Subcutaneous adipose tissue (tissue), 4 donors: ENCODE data around the gene MTHFD2L. TPM values are rescaled to one million over a fixed set of nuclear protein-coding genes. Genes with fewer than 3 reads are reported as not detected.

Source experiments
- total RNA-seq, 4 donors: library from RNA; depleted of rRNA; stranded (reverse); fragments of >200 nt; gene quantifications; one replicate each; pipeline ENCODE4 v1.1.0, GENCODE V29; 2016
- TF ChIP-seq, protein P1 (sequence below): fragments of 450-650 bp; IDR thresholded peaks from one replicate; pipeline ENCODE4 v1.5.1; 2016; ENCODE audit warnings: low read depth, mild to moderate bottlenecking, control low read depth, antibody characterized with exemption, moderate library complexity

The MTHFD2L gene
- total RNA-seq, 4 donors from 2014 or later = 10.8 to 19.4 (median 15.3) TPM

DNA sequence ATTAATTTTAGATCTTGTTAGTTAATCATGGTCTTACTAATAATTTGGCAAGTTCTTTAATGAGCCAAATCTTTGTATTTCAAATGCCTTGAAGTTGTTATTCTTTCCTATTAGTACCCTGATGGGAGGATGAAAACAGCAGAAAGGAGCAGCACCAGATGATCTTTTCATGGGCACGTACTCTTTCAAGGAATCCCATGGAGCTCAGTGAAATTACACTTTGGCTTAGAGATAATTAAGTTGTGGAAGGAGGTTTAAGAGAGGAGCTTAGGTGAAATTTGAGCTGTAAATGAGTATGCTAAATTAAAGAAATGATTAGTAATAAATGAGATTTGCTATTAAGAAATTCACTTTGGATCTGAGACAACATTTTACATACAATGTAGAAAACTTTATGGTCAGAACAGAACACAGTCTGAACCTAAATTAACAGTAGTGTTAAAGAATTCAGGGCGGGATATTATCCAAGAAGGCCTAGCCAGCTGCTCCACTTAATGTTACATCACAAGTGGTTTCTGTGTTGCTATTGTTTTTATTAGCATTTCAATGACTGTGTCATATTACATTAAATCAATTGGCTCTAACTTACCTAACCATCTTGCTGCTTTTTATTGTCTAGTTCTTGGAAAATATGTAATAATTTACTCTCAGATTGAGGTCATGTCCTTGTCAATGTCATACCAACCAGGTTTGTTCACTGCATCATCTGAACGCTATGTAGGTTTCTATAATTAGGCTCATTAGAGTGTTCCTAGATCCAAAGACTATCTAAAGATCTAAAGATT lies 3.9 kb downstream of the MTHFD2L start:
- TF ChIP-seq, protein P1, sequence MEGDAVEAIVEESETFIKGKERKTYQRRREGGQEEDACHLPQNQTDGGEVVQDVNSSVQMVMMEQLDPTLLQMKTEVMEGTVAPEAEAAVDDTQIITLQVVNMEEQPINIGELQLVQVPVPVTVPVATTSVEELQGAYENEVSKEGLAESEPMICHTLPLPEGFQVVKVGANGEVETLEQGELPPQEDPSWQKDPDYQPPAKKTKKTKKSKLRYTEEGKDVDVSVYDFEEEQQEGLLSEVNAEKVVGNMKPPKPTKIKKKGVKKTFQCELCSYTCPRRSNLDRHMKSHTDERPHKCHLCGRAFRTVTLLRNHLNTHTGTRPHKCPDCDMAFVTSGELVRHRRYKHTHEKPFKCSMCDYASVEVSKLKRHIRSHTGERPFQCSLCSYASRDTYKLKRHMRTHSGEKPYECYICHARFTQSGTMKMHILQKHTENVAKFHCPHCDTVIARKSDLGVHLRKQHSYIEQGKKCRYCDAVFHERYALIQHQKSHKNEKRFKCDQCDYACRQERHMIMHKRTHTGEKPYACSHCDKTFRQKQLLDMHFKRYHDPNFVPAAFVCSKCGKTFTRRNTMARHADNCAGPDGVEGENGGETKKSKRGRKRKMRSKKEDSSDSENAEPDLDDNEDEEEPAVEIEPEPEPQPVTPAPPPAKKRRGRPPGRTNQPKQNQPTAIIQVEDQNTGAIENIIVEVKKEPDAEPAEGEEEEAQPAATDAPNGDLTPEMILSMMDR = no peak

DNA sequence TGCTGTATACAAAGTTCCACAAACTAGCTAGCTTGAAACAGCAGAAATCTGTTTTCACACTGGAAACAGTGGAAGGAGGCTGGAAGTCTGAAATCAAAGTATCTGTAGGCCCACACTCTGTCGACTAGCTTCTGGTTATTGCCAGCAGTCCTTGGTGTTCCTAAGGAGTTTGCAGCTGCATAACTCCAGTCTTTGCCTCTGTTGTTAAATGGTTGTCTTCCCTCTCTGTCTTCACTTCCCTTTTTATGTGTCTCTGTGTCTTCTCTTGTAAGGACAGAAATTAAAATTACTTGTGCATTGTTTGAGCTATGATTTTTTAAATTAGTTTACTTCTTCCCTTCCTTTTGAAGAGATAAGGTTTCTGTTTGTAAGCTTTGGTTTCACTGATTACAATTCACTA lies 8.2 kb downstream of the MTHFD2L start:
- TF ChIP-seq, protein P1 = no peak

DNA sequence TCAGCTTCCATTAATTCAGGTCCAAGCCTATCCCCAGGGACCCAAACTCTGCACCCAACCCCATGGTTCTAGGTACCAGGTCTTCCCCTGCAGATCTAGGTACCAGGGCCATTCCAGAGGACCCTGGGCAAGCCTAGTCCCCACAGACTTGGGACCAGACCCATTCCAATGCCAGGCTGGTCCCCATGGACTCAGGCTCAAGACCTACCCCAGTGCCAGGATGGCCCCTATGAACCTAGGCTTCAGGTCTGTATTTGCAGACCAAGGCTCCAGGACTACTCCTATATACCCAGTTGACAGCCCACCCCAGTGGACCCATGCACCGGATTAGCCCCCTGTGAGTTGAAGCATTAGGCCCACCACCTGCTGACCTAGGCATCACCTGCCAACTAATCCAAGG lies 8.9 kb downstream of the MTHFD2L start:
- TF ChIP-seq, protein P1 = no peak

DNA sequence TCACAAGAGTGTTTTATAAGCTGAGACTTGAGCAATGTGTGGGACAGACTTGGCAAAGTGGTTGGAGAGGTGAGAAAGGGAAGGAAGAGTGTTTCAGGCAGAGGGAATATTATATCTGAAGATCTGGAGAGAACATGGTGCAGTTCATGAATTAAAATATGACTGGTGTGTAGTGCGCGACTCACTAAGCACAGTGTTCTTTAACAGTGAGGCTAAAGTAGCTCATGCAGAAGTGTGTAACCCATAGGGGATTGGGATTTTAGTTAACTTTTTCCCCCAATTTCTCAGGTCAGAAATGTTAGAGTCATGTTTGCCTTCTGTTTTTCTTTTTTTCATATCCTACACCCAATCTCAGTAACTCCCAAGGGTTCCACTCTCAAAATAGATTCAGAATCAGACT lies 9.7 kb downstream of the MTHFD2L start:
- TF ChIP-seq, protein P1 = no peak

DNA sequence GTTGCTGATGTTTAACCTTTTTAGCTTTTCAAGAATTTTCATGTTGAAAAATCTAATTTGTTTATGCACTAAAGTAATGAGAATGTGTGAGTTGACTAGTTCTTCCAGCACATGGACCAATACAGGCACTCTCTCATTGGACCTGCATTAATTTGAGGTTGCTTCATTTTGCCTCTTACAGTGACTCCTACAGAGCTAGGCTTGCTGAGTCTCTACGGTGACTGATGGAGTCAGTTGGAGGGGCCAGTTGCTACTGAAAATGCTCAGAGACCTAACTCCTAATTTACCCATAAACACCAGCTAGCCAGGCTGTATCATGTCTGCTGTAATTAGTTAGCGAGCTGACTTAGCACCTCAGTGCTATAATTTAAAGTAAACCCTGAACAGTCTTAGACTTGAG lies 10.9 kb downstream of the MTHFD2L start:
- TF ChIP-seq, protein P1 = no peak

DNA sequence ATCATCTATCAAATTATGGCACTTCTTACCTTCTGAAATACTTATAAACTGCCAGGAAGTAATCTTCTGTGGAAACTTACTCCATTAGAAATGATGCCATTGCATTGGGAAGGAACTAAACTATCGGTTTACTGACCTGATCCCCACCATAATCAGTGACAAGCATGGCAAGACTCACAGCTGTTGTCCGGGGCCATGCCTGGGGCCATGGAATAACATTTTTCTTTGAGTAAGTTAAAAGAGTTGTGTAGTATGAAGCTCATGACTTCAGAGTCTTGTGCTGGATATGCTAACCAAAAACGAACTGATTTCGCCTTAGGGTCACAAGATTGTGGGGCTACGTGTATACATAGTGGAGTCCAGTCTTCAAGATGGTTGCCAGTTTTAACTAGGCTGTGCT lies 15.4 kb downstream of the MTHFD2L start:
- TF ChIP-seq, protein P1 = no peak

DNA sequence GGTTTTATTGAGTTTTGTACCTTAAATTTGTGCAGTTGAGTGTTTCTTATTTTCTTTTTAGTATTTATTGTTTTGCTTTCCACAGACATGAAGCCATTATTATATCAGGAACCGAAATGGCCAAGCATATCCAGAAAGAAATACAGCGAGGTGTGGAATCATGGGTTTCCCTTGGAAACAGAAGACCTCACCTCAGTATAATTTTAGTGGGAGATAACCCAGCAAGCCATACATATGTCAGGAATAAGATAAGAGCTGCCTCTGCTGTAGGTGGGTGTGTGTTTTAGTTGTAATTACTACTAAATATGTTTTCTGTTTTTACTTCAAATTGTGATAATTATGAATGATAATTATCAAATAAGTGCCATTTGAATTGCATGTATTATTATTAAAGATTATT lies 16.5 kb downstream of the MTHFD2L start:
- TF ChIP-seq, protein P1 = no peak
